Activated T-helper 2 cell treated with anti-CD3 and anti-CD28 coated beads, Interferon-gamma antibody, Interleukin-2, Interleukin-4, amounts not matched to agents 10 μg/mL and 5 μg/mL and 100 μg/mL, durations not matched to agents 14 hours and 24 hours and 36 hours (primary cell): ENCODE data around the gene CDIP1. TPM values are rescaled to one million over a fixed set of nuclear protein-coding genes. Genes with fewer than 3 reads are reported as not detected.

Experiments
- DNase-seq: peaks from one replicate; pipeline ENCODE4 v3.0.0; 2021; ENCODE audit warnings: low spot score
- H3K27ac Mint-ChIP-seq: one replicate; pipeline ENCODE4 v1.8.0; 2021; ENCODE audit warnings: mixed read lengths
- H3K27me3 Mint-ChIP-seq: one replicate; pipeline ENCODE4 v1.8.0; 2021; ENCODE audit warnings: low read depth, mixed read lengths
- H3K36me3 Mint-ChIP-seq: one replicate; pipeline ENCODE4 v1.8.0; 2021; ENCODE audit warnings: low read depth, mixed read lengths
- H3K4me1 Mint-ChIP-seq: one replicate; pipeline ENCODE4 v1.8.0; 2021; ENCODE audit warnings: low read depth, mixed read lengths
- H3K4me3 Mint-ChIP-seq: one replicate; pipeline ENCODE4 v1.8.0; 2021; ENCODE audit warnings: low read depth, mild to moderate bottlenecking, moderate library complexity, mixed read lengths
- H3K9me3 Mint-ChIP-seq: one replicate; pipeline ENCODE4 v1.8.0; 2021; ENCODE audit warnings: mixed read lengths
- intact Hi-C: fragments of 100-400 bp; cut with micrococcal nuclease; formaldehyde crosslinking; loops from one replicate; pipeline ENCODE4 v1.15.1; 2023
- total RNA-seq: library from RNA; stranded (reverse); gene quantifications from 2 replicates; pipeline ENCODE4 v1.2.3, GENCODE V29; 2022

Gene CDIP1
- total RNA-seq, 1 donor from 2014 or later, result 46.0 TPM

- H3K9me3 Mint-ChIP-seq, result no peaks in the 10 kb centered on the region
- no peaks in the 10 kb centered on the region for H3K27me3 Mint-ChIP-seq
- H3K36me3 Mint-ChIP-seq, result peaks cover 22% of the 10 kb centered on the region
- DNase-seq, result no peak
- intact Hi-C loops, result no loop called here
- H3K4me1 Mint-ChIP-seq, result peaks cover 22% of the 10 kb centered on the region
- H3K27ac Mint-ChIP-seq, result no peak overlapping the region
- no peak overlapping the region for H3K4me3 Mint-ChIP-seq
Measured at GRCh38 chr16:4519274-4520058, 19.1 kb downstream of the CDIP1 start.

- Mint-ChIP-seq H3K27ac (no peak overlapping the region), H3K27me3 (no peaks in the 10 kb centered on the region), H3K36me3 (peaks cover 21% of the 10 kb centered on the region), H3K9me3 (no peaks in the 10 kb centered on the region), H3K4me3 (no peak overlapping the region), H3K4me1 (peaks cover 30% of the 10 kb centered on the region)
- DNase-seq, result no peak
- intact Hi-C loops, result loop anchor here (1.0 kb wide), 1 partner anchor 30 kb away; no protein-coding TSS in a partner anchor
Measured at GRCh38 chr16:4517812-4518680, 20.5 kb downstream of the CDIP1 start.

GRCh38 chr16:4515611-4516233 lies 22.9 kb downstream of the CDIP1 start:
- Mint-ChIP-seq H3K4me1 (peaks cover 37% of the 10 kb centered on the region), H3K27me3 (no peaks in the 10 kb centered on the region), H3K27ac (peak overlapping the region; percentile 80), H3K9me3 (no peaks in the 10 kb centered on the region), H3K4me3 (peak overlapping the region; percentile 47), H3K36me3 (peaks cover 37% of the 10 kb centered on the region)
- intact Hi-C loops, result loop anchor here (2.0 kb wide), 1 partner anchor 13 kb away; no protein-coding TSS in a partner anchor
- DNase-seq, result no peak

- H3K27me3 Mint-ChIP-seq, result no peaks in the 10 kb centered on the region
- H3K9me3 Mint-ChIP-seq, result no peaks in the 10 kb centered on the region
- peak overlapping the region; percentile 80 for H3K27ac Mint-ChIP-seq
- H3K36me3 Mint-ChIP-seq, result peaks cover 43% of the 10 kb centered on the region
- DNase-seq, result no peak
- peak overlapping the region; percentile 34 for H3K4me3 Mint-ChIP-seq
- H3K4me1 Mint-ChIP-seq, result peaks cover 36% of the 10 kb centered on the region
- intact Hi-C loops, result loop anchor here (2.0 kb wide), 1 partner anchor 14 kb away; no protein-coding TSS in a partner anchor
Measured at GRCh38 chr16:4514606-4515005, 24.0 kb downstream of the CDIP1 start.

GRCh38 chr16:4513881-4514280 lies 24.7 kb downstream of the CDIP1 start:
- no peak overlapping the region for H3K4me3 Mint-ChIP-seq
- peak overlapping the region; percentile 80 for H3K27ac Mint-ChIP-seq
- H3K9me3 Mint-ChIP-seq, result no peaks in the 10 kb centered on the region
- H3K27me3 Mint-ChIP-seq, result no peaks in the 10 kb centered on the region
- H3K36me3 Mint-ChIP-seq, result peaks cover 50% of the 10 kb centered on the region
- DNase-seq, result no peak
- peaks cover 36% of the 10 kb centered on the region for H3K4me1 Mint-ChIP-seq
- intact Hi-C loops, result loop anchor here (2.0 kb wide), 1 partner anchor 15 kb away; no protein-coding TSS in a partner anchor

GRCh38 chr16:4513086-4513860 lies 25.3 kb downstream of the CDIP1 start:
- Mint-ChIP-seq H3K9me3 (no peaks in the 10 kb centered on the region), H3K4me3 (no peak overlapping the region), H3K27me3 (no peaks in the 10 kb centered on the region), H3K36me3 (peaks cover 54% of the 10 kb centered on the region), H3K27ac (peak overlapping the region; percentile 55), H3K4me1 (peaks cover 36% of the 10 kb centered on the region)
- no peak for DNase-seq
- intact Hi-C loops, result no loop called here

GRCh38 chr16:4512473-4512872 lies 26.1 kb downstream of the CDIP1 start:
- H3K27me3 Mint-ChIP-seq, result no peaks in the 10 kb centered on the region
- H3K4me3 Mint-ChIP-seq, result no peak overlapping the region
- no peak for DNase-seq
- H3K36me3 Mint-ChIP-seq, result peaks cover 62% of the 10 kb centered on the region
- intact Hi-C loops, result no loop called here
- no peaks in the 10 kb centered on the region for H3K9me3 Mint-ChIP-seq
- peaks cover 36% of the 10 kb centered on the region for H3K4me1 Mint-ChIP-seq
- no peak overlapping the region for H3K27ac Mint-ChIP-seq

- DNase-seq, result no peak
- no peak overlapping the region for H3K4me3 Mint-ChIP-seq
- no peaks in the 10 kb centered on the region for H3K9me3 Mint-ChIP-seq
- no peaks in the 10 kb centered on the region for H3K27me3 Mint-ChIP-seq
- H3K27ac Mint-ChIP-seq, result no peak overlapping the region
- H3K36me3 Mint-ChIP-seq, result peaks cover 66% of the 10 kb centered on the region
- peaks cover 40% of the 10 kb centered on the region for H3K4me1 Mint-ChIP-seq
- intact Hi-C loops, result no loop called here
Measured at GRCh38 chr16:4511441-4512082, 27.0 kb downstream of the CDIP1 start.

- Mint-ChIP-seq H3K27me3 (no peaks in the 10 kb centered on the region), H3K4me1 (peaks cover 41% of the 10 kb centered on the region), H3K27ac (peak overlapping the region; percentile 25), H3K9me3 (no peaks in the 10 kb centered on the region), H3K36me3 (peaks cover 68% of the 10 kb centered on the region), H3K4me3 (no peak overlapping the region)
- intact Hi-C loops, result no loop called here
- no peak for DNase-seq
Measured at GRCh38 chr16:4510747-4511426, 27.7 kb downstream of the CDIP1 start.

GRCh38 chr16:4510131-4510530 lies 28.4 kb downstream of the CDIP1 start:
- peaks cover 41% of the 10 kb centered on the region for H3K4me1 Mint-ChIP-seq
- H3K27ac Mint-ChIP-seq, result peak overlapping the region; percentile 33
- peaks cover 64% of the 10 kb centered on the region for H3K36me3 Mint-ChIP-seq
- no peaks in the 10 kb centered on the region for H3K27me3 Mint-ChIP-seq
- no peaks in the 10 kb centered on the region for H3K9me3 Mint-ChIP-seq
- intact Hi-C loops, result no loop called here
- H3K4me3 Mint-ChIP-seq, result no peak overlapping the region
- no peak for DNase-seq

- H3K27ac Mint-ChIP-seq, result no peak overlapping the region
- H3K9me3 Mint-ChIP-seq, result no peaks in the 10 kb centered on the region
- H3K27me3 Mint-ChIP-seq, result no peaks in the 10 kb centered on the region
- H3K36me3 Mint-ChIP-seq, result peaks cover 60% of the 10 kb centered on the region
- DNase-seq, result no peak
- no peak overlapping the region for H3K4me3 Mint-ChIP-seq
- intact Hi-C loops, result no loop called here
- peaks cover 38% of the 10 kb centered on the region for H3K4me1 Mint-ChIP-seq
Measured at GRCh38 chr16:4509420-4509819, 29.2 kb downstream of the CDIP1 start.
